K562 (cell line): Measurements from ENCODE around the gene VDR. TPM values are rescaled to one million over a fixed set of nuclear protein-coding genes. Genes with fewer than 3 reads are reported as not detected.
A peak's percentile ranks its signal among the peaks of the same experiment; 100 is the strongest.

Experiments used
- CC2D1A ChIP-seq: fragments of 450-650 bp; IDR thresholded peaks from 2 replicates; pipeline ENCODE4 v1.6.1; 2017; ENCODE audit warnings: mild to moderate bottlenecking
- COPS2 ChIP-seq: fragments of 450-650 bp; conservative IDR thresholded peaks from 2 replicates; pipeline ENCODE4 v1.6.1; 2016; ENCODE audit warnings: mild to moderate bottlenecking, moderate library complexity
- HIVEP1 ChIP-seq: fragments of 250-450 bp; sonication (Bioruptor Pico); IDR thresholded peaks from 2 replicates; pipeline ENCODE4 v1.4.0; 2020; ENCODE audit warnings: mild to moderate bottlenecking
- KDM4B ChIP-seq, 2 experiments: fragments of 450-650 bp in 1 of 2; sonication (generic) in 1 of 2; IDR thresholded peaks; 2 replicates each; pipeline ENCODE4 v1.6.1; 2016 to 2017; ENCODE audit warnings: borderline replicate concordance in 2 of 2, antibody characterized with exemption in 1 of 2, low read depth in 1 of 2, mild to moderate bottlenecking in 1 of 2
- NCOA2 ChIP-seq, 2 experiments: fragments of 450-650 bp; IDR thresholded peaks; 2 replicates each; pipeline ENCODE4 v1.6.1; 2018; ENCODE audit warnings: mild to moderate bottlenecking in 2 of 2, moderate library complexity in 1 of 2; ENCODE audit not compliant: partially characterized antibody in 2 of 2
- NFE2 ChIP-seq: IDR thresholded peaks from 2 replicates; pipeline ENCODE4 v1.6.1; 2014; ENCODE audit warnings: antibody characterized with exemption, low read depth
- PHF20 ChIP-seq: fragments of 450-650 bp; IDR thresholded peaks from 2 replicates; pipeline ENCODE4 v1.6.1; 2018; ENCODE audit not compliant: partially characterized antibody
- PML ChIP-seq: IDR thresholded peaks from 2 replicates; pipeline ENCODE4 v1.6.1; 2012; ENCODE audit warnings: low read length, inconsistent platforms
- PPARD ChIP-seq: fragments of 250-450 bp; sonication (Bioruptor Pico); IDR thresholded peaks from 2 replicates; pipeline ENCODE4 v1.8.0; 2022; ENCODE audit warnings: inconsistent platforms, mild to moderate bottlenecking, moderate library complexity
- RAD21 ChIP-seq, 2 experiments: fragments of 250-450 bp in 1 of 2; fragments of 450-650 bp in 1 of 2; sonication (Bioruptor Pico) in 1 of 2; formaldehyde crosslinking in 1 of 2; IDR thresholded peaks in 1 of 2; conservative IDR thresholded peaks in 1 of 2; 2 replicates each; pipeline versions ENCODE4 v1.4.0 to v1.8.0; 2020 to 2022; ENCODE audit warnings: mild to moderate bottlenecking in 2 of 2, moderate library complexity in 1 of 2
- RBM22 ChIP-seq: fragments of 200-400 bp; formaldehyde crosslinking; IDR thresholded peaks from 2 replicates; pipeline ENCODE4 v1.6.1; 2018; ENCODE audit warnings: low read length, low read depth; ENCODE audit not compliant: poor library complexity, severe bottlenecking
- SMAD2 ChIP-seq: fragments of 150-350 bp; IDR thresholded peaks from 2 replicates; pipeline ENCODE4 v1.6.1; 2014; ENCODE audit warnings: low read depth, mild to moderate bottlenecking, low read length
- SMC3 ChIP-seq: conservative IDR thresholded peaks from 2 replicates; pipeline ENCODE4 v1.6.1; 2011; ENCODE audit warnings: low read depth, low read length, improper control_type of control experiment; ENCODE audit not compliant: insufficient read depth
- SNRNP70 ChIP-seq: fragments of 200-400 bp; formaldehyde crosslinking; optimal IDR thresholded peaks from 2 replicates; pipeline ENCODE3; 2017; ENCODE audit warnings: low read depth, low read length
- TCF7L2 ChIP-seq: fragments of 150-350 bp; IDR thresholded peaks from 2 replicates; pipeline ENCODE4 v1.6.1; 2016; ENCODE audit warnings: low read depth, mild to moderate bottlenecking, low read length, moderate library complexity
- ZC3H11A ChIP-seq: IDR thresholded peaks from 2 replicates; pipeline ENCODE4 v1.6.1; 2012; ENCODE audit warnings: low read depth, low read length, improper control_type of control experiment
- ZNF217 ChIP-seq: sonication (generic); formaldehyde crosslinking; IDR thresholded peaks from 2 replicates; pipeline ENCODE4 v1.8.0; 2022; ENCODE audit warnings: mild to moderate bottlenecking, missing genetic modification reagents
- polyA plus RNA-seq, 8 experiments: library from polyadenylated mRNA; depleted of rRNA in 4 of 8; stranded (reverse) in 5 of 8; unstranded in 3 of 8; fragments of >200 nt; fragmentation: Nextera tagmentation in 2 of 8; fragmentation: Illumina TruSeq in 1 of 8; extraction: Ambion mirVana in 2 of 8; extraction: Trizol in 1 of 8; gene quantifications; 2 replicates each; pipeline versions ENCODE4 v1.2.1 to v1.2.3, GENCODE V29; 2011 to 2014; ENCODE audit warnings: inconsistent platforms in 1 of 8, missing spikeins in 1 of 8
- total RNA-seq, 7 experiments: library from RNA; depleted of rRNA in 6 of 7; stranded (reverse); fragments of >200 nt in 6 of 7; fragmentation: Illumina TruSeq in 2 of 7; extraction: Trizol in 2 of 7; gene quantifications; 2 replicates each; pipeline versions ENCODE4 v1.2.1 to v1.2.3, GENCODE V29; 2011 to 2021; ENCODE audit warnings: low replicate concordance in 1 of 7
- TF ChIP-seq, protein P1 (sequence below), 2 experiments: fragments of 450-650 bp; formaldehyde crosslinking in 1 of 2; IDR thresholded peaks; 2 replicates each; pipeline versions ENCODE4 v1.4.0 to v1.6.1; 2014 to 2020; ENCODE audit warnings: mild to moderate bottlenecking in 2 of 2, borderline replicate concordance in 1 of 2, low read depth in 1 of 2
- TF ChIP-seq, protein P2 (sequence below), 3 experiments: IDR thresholded peaks in 2 of 3; conservative IDR thresholded peaks in 1 of 3; 2 replicates each; pipeline ENCODE4 v1.5.1; 2011 to 2012; ENCODE audit warnings: low read length in 3 of 3, mild to moderate bottlenecking in 3 of 3, control low read depth in 2 of 3, improper control_type of control experiment in 1 of 3, inconsistent platforms in 1 of 3, low read depth in 1 of 3, mixed read lengths in 1 of 3, moderate library complexity in 1 of 3; ENCODE audit not compliant: insufficient read depth in 2 of 3

The VDR gene
- total and polyA plus RNA-seq, 9 of the 15 experiments (the other 6 are each of a cell fraction or from before 2014, with no cell fraction given), result 0.61 to 4.8 (median 2.0) TPM

DNA sequence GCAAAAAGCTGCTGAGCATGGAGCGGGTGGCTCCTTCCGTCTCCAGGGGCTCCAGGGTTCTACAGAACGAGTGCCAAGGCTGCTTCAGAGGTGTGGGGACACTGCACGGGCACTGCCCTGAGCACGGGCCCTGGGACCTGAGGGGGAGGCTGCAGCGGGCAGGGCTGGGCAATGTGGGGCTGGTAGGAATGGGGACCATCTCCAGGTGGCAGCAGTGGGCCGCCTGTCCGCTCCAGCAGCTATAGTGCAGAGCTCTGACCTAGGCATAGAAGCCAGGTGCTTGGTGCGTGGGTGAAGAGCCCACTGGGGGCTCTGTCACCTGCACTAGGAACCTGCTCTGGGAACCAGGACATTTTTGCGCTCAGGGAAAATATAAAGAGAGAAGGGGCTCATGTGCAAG, 107.4 kb downstream of the VDR start (continued):
- TF ChIP-seq, protein P1, sequence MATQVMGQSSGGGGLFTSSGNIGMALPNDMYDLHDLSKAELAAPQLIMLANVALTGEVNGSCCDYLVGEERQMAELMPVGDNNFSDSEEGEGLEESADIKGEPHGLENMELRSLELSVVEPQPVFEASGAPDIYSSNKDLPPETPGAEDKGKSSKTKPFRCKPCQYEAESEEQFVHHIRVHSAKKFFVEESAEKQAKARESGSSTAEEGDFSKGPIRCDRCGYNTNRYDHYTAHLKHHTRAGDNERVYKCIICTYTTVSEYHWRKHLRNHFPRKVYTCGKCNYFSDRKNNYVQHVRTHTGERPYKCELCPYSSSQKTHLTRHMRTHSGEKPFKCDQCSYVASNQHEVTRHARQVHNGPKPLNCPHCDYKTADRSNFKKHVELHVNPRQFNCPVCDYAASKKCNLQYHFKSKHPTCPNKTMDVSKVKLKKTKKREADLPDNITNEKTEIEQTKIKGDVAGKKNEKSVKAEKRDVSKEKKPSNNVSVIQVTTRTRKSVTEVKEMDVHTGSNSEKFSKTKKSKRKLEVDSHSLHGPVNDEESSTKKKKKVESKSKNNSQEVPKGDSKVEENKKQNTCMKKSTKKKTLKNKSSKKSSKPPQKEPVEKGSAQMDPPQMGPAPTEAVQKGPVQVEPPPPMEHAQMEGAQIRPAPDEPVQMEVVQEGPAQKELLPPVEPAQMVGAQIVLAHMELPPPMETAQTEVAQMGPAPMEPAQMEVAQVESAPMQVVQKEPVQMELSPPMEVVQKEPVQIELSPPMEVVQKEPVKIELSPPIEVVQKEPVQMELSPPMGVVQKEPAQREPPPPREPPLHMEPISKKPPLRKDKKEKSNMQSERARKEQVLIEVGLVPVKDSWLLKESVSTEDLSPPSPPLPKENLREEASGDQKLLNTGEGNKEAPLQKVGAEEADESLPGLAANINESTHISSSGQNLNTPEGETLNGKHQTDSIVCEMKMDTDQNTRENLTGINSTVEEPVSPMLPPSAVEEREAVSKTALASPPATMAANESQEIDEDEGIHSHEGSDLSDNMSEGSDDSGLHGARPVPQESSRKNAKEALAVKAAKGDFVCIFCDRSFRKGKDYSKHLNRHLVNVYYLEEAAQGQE (IDR thresholded peaks at IDR 0.05; ENCODE audit: borderline replicate concordance), result peak; percentile 65
- TF ChIP-seq, protein P1 (CRISPR knock-in tag; IDR thresholded peaks at IDR 0.05; ENCODE audit: low read depth), result no peak
- TF ChIP-seq COPS2, result no peak
- peak; percentile 27 to 58 for TF ChIP-seq RAD21 (CRISPR knock-in tag; conservative IDR thresholded peaks at IDR 0.05 in 1 of 2, IDR thresholded peaks at IDR 0.05 in 1 of 2)
- TF ChIP-seq KDM4B (IDR thresholded peaks at IDR 0.05; ENCODE audit: borderline replicate concordance in 2 of 2, low read depth in 1 of 2), result no peak
- no peak for TF ChIP-seq CC2D1A
- no peak for TF ChIP-seq PML
- no peak for TF ChIP-seq NFE2
- TF ChIP-seq NCOA2 (IDR thresholded peaks at IDR 0.05; ENCODE audit: partially characterized antibody in 2 of 2), result no peak
- TF ChIP-seq TCF7L2, result no peak
- TF ChIP-seq HIVEP1 (CRISPR knock-in tag), result no peak
- no peak for TF ChIP-seq PHF20
- no peak for TF ChIP-seq PPARD (CRISPR knock-in tag)
- TF ChIP-seq ZC3H11A, result no peak
- peak; percentile 44 for TF ChIP-seq RBM22
- TF ChIP-seq SMC3, result peak; percentile 62
- no peak for TF ChIP-seq ZNF217 (CRISPR knock-in tag)
- no peak for TF ChIP-seq SMAD2
- TF ChIP-seq, protein P2, sequence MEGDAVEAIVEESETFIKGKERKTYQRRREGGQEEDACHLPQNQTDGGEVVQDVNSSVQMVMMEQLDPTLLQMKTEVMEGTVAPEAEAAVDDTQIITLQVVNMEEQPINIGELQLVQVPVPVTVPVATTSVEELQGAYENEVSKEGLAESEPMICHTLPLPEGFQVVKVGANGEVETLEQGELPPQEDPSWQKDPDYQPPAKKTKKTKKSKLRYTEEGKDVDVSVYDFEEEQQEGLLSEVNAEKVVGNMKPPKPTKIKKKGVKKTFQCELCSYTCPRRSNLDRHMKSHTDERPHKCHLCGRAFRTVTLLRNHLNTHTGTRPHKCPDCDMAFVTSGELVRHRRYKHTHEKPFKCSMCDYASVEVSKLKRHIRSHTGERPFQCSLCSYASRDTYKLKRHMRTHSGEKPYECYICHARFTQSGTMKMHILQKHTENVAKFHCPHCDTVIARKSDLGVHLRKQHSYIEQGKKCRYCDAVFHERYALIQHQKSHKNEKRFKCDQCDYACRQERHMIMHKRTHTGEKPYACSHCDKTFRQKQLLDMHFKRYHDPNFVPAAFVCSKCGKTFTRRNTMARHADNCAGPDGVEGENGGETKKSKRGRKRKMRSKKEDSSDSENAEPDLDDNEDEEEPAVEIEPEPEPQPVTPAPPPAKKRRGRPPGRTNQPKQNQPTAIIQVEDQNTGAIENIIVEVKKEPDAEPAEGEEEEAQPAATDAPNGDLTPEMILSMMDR (IDR thresholded peaks at IDR 0.05 in 2 of 3, conservative IDR thresholded peaks at IDR 0.05 in 1 of 3; ENCODE audit: insufficient read depth in 2 of 3, low read depth in 1 of 3, low read length in 3 of 3), result peak in 2 of 3 experiments; percentile 43 to 56; a peak in 5 of 6 replicates
- no peak for TF ChIP-seq SNRNP70
- TF ChIP-seq, all 486 proteins: peak for 6
